ENCODE results near the gene SLC3A2. TPM values are rescaled to one million over a fixed set of nuclear protein-coding genes. Genes with fewer than 3 reads are reported as not detected.

SLC3A2 gene
- total and polyA plus RNA-seq, 4 experiments from 2014 or later: 157 to 226 (median 210) TPM

- CTCF ChIA-PET (ENCODE audit: partially characterized antibody): interaction anchor here (0.7 to 6.9 kb wide), 10 partner anchors 11 to 439 kb away, joined by 3 to 105 read pairs (median 4); partner anchors contain the start of genes SLC3A2 and TMEM179B
- Histone ChIP-seq H3K4me3 (ENCODE audit: low read length in 2 of 2) (no peak overlapping the region), H3K27me3 (ENCODE audit: insufficient read depth, low read length) (no peaks in the 10 kb centered on the region), H3K27ac (ENCODE audit: low read depth, low read length) (no peak overlapping the region), H3K9me3 (ENCODE audit: control insufficient read depth in 1 of 2, low read length in 2 of 2) (no peaks in the 10 kb centered on the region), H3K36me3 (ENCODE audit: insufficient read depth, low read length) (no peaks in the 10 kb centered on the region), H3K4me1 (ENCODE audit: insufficient read depth, low read length) (peaks cover 5% of the 10 kb centered on the region)
- Mint-ChIP-seq H3K27me3 (no peaks in the 10 kb centered on the region), H3K27ac (no peak overlapping the region), H3K4me3 (no peak overlapping the region), H3K4me1 (peaks cover 4 to 7% (median 5%) of the 10 kb centered on the region in 4 donors), H3K36me3 (no peaks in the 10 kb centered on the region), H3K9me3 (no peaks in the 10 kb centered on the region)
- DNase-seq: no peak
- intact Hi-C loops (cut with micrococcal nuclease): loop anchor here (2.0 to 5.0 kb wide), 2 partner anchors 251 to 272 kb away; partner anchors contain the start of genes EML3, ROM1 and TUT1
- POLR2A ChIA-PET (ENCODE audit: partially characterized antibody): interaction anchor here (0.8 to 5.8 kb wide), 9 partner anchors 9 to 290 kb away, joined by 3 to 54 read pairs (median 3); partner anchors contain the start of genes SLC3A2, TMEM179B, TMEM223 and WDR74
Observed at GRCh38 chr11:62863687-62864335, 16.9 kb upstream of the SLC3A2 start.

GRCh38 chr11:62865635-62866034, 15.1 kb upstream of the SLC3A2 start:
- Histone ChIP-seq H3K27me3 (ENCODE audit: insufficient read depth, low read length) (no peaks in the 10 kb centered on the region), H3K4me1 (ENCODE audit: insufficient read depth, low read length) (peaks cover 5% of the 10 kb centered on the region), H3K36me3 (ENCODE audit: insufficient read depth, low read length) (no peaks in the 10 kb centered on the region), H3K9me3 (ENCODE audit: control insufficient read depth in 1 of 2, low read length in 2 of 2) (no peaks in the 10 kb centered on the region), H3K4me3 (ENCODE audit: low read length in 2 of 2) (no peak overlapping the region), H3K27ac (ENCODE audit: low read depth, low read length) (no peak overlapping the region)
- Mint-ChIP-seq H3K4me3 (no peak overlapping the region), H3K4me1 (peaks cover 4 to 7% (median 5%) of the 10 kb centered on the region in 4 donors), H3K9me3 (no peaks in the 10 kb centered on the region), H3K36me3 (no peaks in the 10 kb centered on the region), H3K27ac (peak overlapping the region in 1 of 7 donors; percentile 43), H3K27me3 (no peaks in the 10 kb centered on the region)
- CTCF ChIA-PET (ENCODE audit: partially characterized antibody): interaction anchor here (0.6 to 6.9 kb wide), 8 partner anchors 9 to 305 kb away, joined by 3 to 105 read pairs (median 4); partner anchors contain the start of genes POLR2G, SLC3A2 and TMEM179B
- DNase-seq: no peak
- intact Hi-C loops (cut with micrococcal nuclease): no loop called here
- POLR2A ChIA-PET (ENCODE audit: partially characterized antibody): interaction anchor here (0.8 to 5.8 kb wide), 5 partner anchors 10 to 156 kb away, joined by 3 to 54 read pairs (median 8); partner anchors contain the start of genes SLC3A2 and TMEM179B

GRCh38 chr11:62874851-62875250, 5.8 kb upstream of the SLC3A2 start:
- Mint-ChIP-seq H3K9me3 (no peaks in the 10 kb centered on the region), H3K4me3 (no peak overlapping the region), H3K4me1 (peaks cover 0 to 5% (median 3%) of the 10 kb centered on the region in 4 donors), H3K36me3 (no peaks in the 10 kb centered on the region), H3K27ac (no peak overlapping the region), H3K27me3 (no peaks in the 10 kb centered on the region)
- Histone ChIP-seq H3K4me3 (ENCODE audit: low read length in 2 of 2) (no peak overlapping the region), H3K9me3 (ENCODE audit: control insufficient read depth in 1 of 2, low read length in 2 of 2) (no peaks in the 10 kb centered on the region), H3K4me1 (ENCODE audit: insufficient read depth, low read length) (peaks cover 5% of the 10 kb centered on the region), H3K27ac (ENCODE audit: low read depth, low read length) (no peak overlapping the region), H3K27me3 (ENCODE audit: insufficient read depth, low read length) (no peaks in the 10 kb centered on the region), H3K36me3 (ENCODE audit: insufficient read depth, low read length) (no peaks in the 10 kb centered on the region)
- CTCF ChIA-PET (ENCODE audit: partially characterized antibody): interaction anchor here (1.1 kb wide), 1 partner anchor 11 kb away, joined by 4 read pairs; no protein-coding TSS in a partner anchor
- intact Hi-C loops (cut with micrococcal nuclease): no loop called here
- DNase-seq: no peak
- POLR2A ChIA-PET (ENCODE audit: partially characterized antibody): interaction anchor here (1.7 kb wide), 1 partner anchor 33 kb away, joined by 5 read pairs; no protein-coding TSS in a partner anchor

GRCh38 chr11:62875698-62876478, 4.8 kb upstream of the SLC3A2 start:
- peaks cover 0 to 9% of the 10 kb centered on the region in 2 donors for H3K36me3 Mint-ChIP-seq
- no peak for DNase-seq
- H3K4me3 ChIP-seq (ENCODE audit: low read length in 2 of 2): no peak overlapping the region
- H3K9me3 ChIP-seq (ENCODE audit: control insufficient read depth in 1 of 2, low read length in 2 of 2): no peaks in the 10 kb centered on the region
- H3K27ac ChIP-seq (ENCODE audit: low read depth, low read length): no peak overlapping the region
- no peaks in the 10 kb centered on the region for H3K27me3 ChIP-seq (ENCODE audit: insufficient read depth, low read length)
- H3K4me3 Mint-ChIP-seq: no peak overlapping the region
- CTCF ChIA-PET (ENCODE audit: partially characterized antibody): no interaction called here
- H3K27me3 Mint-ChIP-seq: no peaks in the 10 kb centered on the region
- H3K27ac Mint-ChIP-seq: no peak overlapping the region
- peaks cover 12% of the 10 kb centered on the region for H3K4me1 ChIP-seq (ENCODE audit: insufficient read depth, low read length)
- peaks cover 7 to 15% (median 10%) of the 10 kb centered on the region in 4 donors for H3K4me1 Mint-ChIP-seq
- no peaks in the 10 kb centered on the region for H3K9me3 Mint-ChIP-seq
- H3K36me3 ChIP-seq (ENCODE audit: insufficient read depth, low read length): no peaks in the 10 kb centered on the region
- intact Hi-C loops (cut with micrococcal nuclease): no loop called here
- POLR2A ChIA-PET (ENCODE audit: partially characterized antibody): interaction anchor here (0.9 to 1.7 kb wide), 2 partner anchors 34 to 284 kb away, joined by 3 to 5 read pairs; partner anchors contain the start of gene TUT1

DNA sequence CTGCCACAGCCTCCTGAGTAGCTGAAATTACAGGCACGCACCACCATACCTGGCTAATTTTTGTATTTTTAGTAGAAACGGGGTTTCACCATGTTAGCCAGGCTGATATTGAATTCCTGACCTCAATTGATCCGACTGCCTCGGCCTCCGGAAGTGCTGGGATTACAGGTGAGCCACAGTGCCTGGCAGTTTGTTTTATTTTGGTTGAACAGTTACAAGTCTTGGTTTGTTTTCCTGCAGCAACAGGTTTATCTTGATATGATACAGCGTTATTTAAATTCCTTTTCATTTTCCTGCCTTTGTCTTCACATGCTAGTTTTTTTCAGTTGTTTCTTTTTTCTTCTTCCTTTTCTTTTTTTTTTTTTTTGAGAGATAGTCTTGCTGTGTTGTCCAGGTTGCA, 4.0 kb upstream of the SLC3A2 start:
- Mint-ChIP-seq H3K9me3 (no peaks in the 10 kb centered on the region), H3K27me3 (no peaks in the 10 kb centered on the region), H3K4me1 (peaks cover 7 to 23% (median 13%) of the 10 kb centered on the region in 4 donors), H3K36me3 (peaks cover 1 to 17% of the 10 kb centered on the region in 2 donors), H3K27ac (no peak overlapping the region), H3K4me3 (no peak overlapping the region)
- intact Hi-C loops (cut with micrococcal nuclease): no loop called here
- Histone ChIP-seq H3K27ac (ENCODE audit: low read depth, low read length) (no peak overlapping the region), H3K4me3 (ENCODE audit: low read length in 2 of 2) (no peak overlapping the region), H3K9me3 (ENCODE audit: control insufficient read depth in 1 of 2, low read length in 2 of 2) (no peaks in the 10 kb centered on the region), H3K36me3 (ENCODE audit: insufficient read depth, low read length) (no peaks in the 10 kb centered on the region), H3K27me3 (ENCODE audit: insufficient read depth, low read length) (no peaks in the 10 kb centered on the region), H3K4me1 (ENCODE audit: insufficient read depth, low read length) (peaks cover 12% of the 10 kb centered on the region)
- no peak for DNase-seq
- ChIA-PET POLR2A (ENCODE audit: partially characterized antibody) (interaction anchor here (1.2 kb wide), 1 partner anchor 35 kb away, joined by 6 read pairs; no protein-coding TSS in a partner anchor), CTCF (ENCODE audit: partially characterized antibody) (no interaction called here)

GRCh38 chr11:62879235-62879978, 1.3 kb upstream of the SLC3A2 start:
- H3K27me3 ChIP-seq (ENCODE audit: insufficient read depth, low read length): no peaks in the 10 kb centered on the region
- peaks cover 18% of the 10 kb centered on the region for H3K36me3 ChIP-seq (ENCODE audit: insufficient read depth, low read length)
- peaks cover 28 to 44% of the 10 kb centered on the region in 2 donors for H3K36me3 Mint-ChIP-seq
- ChIA-PET POLR2A (ENCODE audit: partially characterized antibody) (interaction anchor here (0.8 to 7.2 kb wide), 8 partner anchors 26 to 288 kb away, joined by 3 to 138 read pairs (median 31); partner anchors contain the start of genes STX5, TAF6L, TEX54 and TMEM179B), CTCF (ENCODE audit: partially characterized antibody) (interaction anchor here (0.9 to 4.0 kb wide), 4 partner anchors 15 to 92 kb away, joined by 4 to 22 read pairs (median 13); partner anchors contain the start of gene TMEM179B)
- peak overlapping the region; percentile 93 for H3K27ac ChIP-seq (ENCODE audit: low read depth, low read length)
- peak overlapping the region in 1 of 2 donors; percentile 79 for H3K4me3 ChIP-seq (ENCODE audit: low read length in 2 of 2)
- no peaks in the 10 kb centered on the region for H3K27me3 Mint-ChIP-seq
- no peaks in the 10 kb centered on the region for H3K9me3 Mint-ChIP-seq
- H3K4me1 Mint-ChIP-seq: peaks cover 26 to 50% (median 36%) of the 10 kb centered on the region in 4 donors
- intact Hi-C loops (cut with micrococcal nuclease): no loop called here
- H3K27ac Mint-ChIP-seq: peak overlapping the region in 6 of 7 donors; percentile 48 to 100 (median 99)
- peak overlapping the region; percentile 64 to 100 (median 100) for H3K4me3 Mint-ChIP-seq
- no peak for DNase-seq
- H3K4me1 ChIP-seq (ENCODE audit: insufficient read depth, low read length): peaks cover 39% of the 10 kb centered on the region
- no peaks in the 10 kb centered on the region for H3K9me3 ChIP-seq (ENCODE audit: control insufficient read depth in 1 of 2, low read length in 2 of 2)

Data from CD4-positive, alpha-beta memory T cell (primary cell).